ENCODE results near the gene SH3BGR. TPM values are rescaled to one million over a fixed set of nuclear protein-coding genes. Genes with fewer than 3 reads are reported as not detected.

The SH3BGR gene
- total and polyA plus RNA-seq, 2 of the 4 experiments (the other 2 are of a cell fraction), result 1.6 to 2.0 TPM

GRCh38 chr21:39559511-39559910, 107.7 kb downstream of the SH3BGR start:
- DNase-seq, result no peak
- no peak overlapping the region for H2BK5ac ChIP-seq (ENCODE audit: low read depth, low read length, poor library complexity, severe bottlenecking)
- H3K79me1 ChIP-seq (ENCODE audit: low read depth in 1 of 2, low read length in 2 of 2), result no peaks in the 10 kb centered on the region
- no peak for ATAC-seq (ENCODE audit: low read depth)
- H3K9ac ChIP-seq (ENCODE audit: low read depth, low read length), result no peak overlapping the region
- intact Hi-C loops (cut with micrococcal nuclease), result loop anchor here (10.0 kb wide), 1 partner anchor 1145 kb away; no protein-coding TSS in a partner anchor
- H2AK9ac ChIP-seq (replicated peaks; ENCODE audit: low read depth, low read length, poor library complexity), result no peak overlapping the region
- no peak overlapping the region for H2AFZ ChIP-seq (replicated peaks; ENCODE audit: low read length, poor library complexity)
- no peak overlapping the region for H3K4me2 ChIP-seq (ENCODE audit: low read depth, low read length)
- no peak overlapping the region for H2BK120ac ChIP-seq (ENCODE audit: low read depth, low read length)
- no TSS peak for BruUV-seq (replicated peaks)
- no peak overlapping the region for H2BK15ac ChIP-seq (ENCODE audit: low read depth, low read length)
- no peak overlapping the region for H3K56ac ChIP-seq (ENCODE audit: extremely low read depth, insufficient read depth, low read length)
- no peak overlapping the region for H4K91ac ChIP-seq (ENCODE audit: insufficient read depth, low read depth, low read length)
- H3K9me3 ChIP-seq (ENCODE audit: control insufficient read depth, insufficient read depth, low read length), result no peaks in the 10 kb centered on the region
- H3K27me3 ChIP-seq (ENCODE audit: control insufficient read depth, insufficient read depth, low read length), result no peaks in the 10 kb centered on the region
- H3K9me1 ChIP-seq (ENCODE audit: insufficient read depth, low read length), result no peaks in the 10 kb centered on the region
- in situ Hi-C loops (cut with MboI; ENCODE audit: low sequenced_read_pairs), result no loop called here
- H4K5ac ChIP-seq (ENCODE audit: low read depth, low read length), result no peak overlapping the region
- H3K23ac ChIP-seq (ENCODE audit: low read depth, low read length), result no peak overlapping the region
- no peak overlapping the region for H3K14ac ChIP-seq (replicated peaks; ENCODE audit: low read depth, low read length)
- dilution Hi-C loops (cut with HindIII; ENCODE audit: low sequenced_read_pairs, unreplicated experiment), result no loop called here
- H3K18ac ChIP-seq (ENCODE audit: low read depth, low read length), result no peak overlapping the region
- H3K4me1 ChIP-seq (ENCODE audit: control insufficient read depth, insufficient read depth, low read length), result no peaks in the 10 kb centered on the region
- no CpG with 5 or more reads among the region's 3 CpGs for WGBS, 2 experiments (ENCODE audit: extremely low coverage in 2 of 2, insufficient read length in 1 of 2)
- no peak overlapping the region for H2AK5ac ChIP-seq (ENCODE audit: low read depth, low read length)
- H3K4me3 ChIP-seq (ENCODE audit: insufficient read depth, low read depth, low read length), result no peak overlapping the region
- no peaks in the 10 kb centered on the region for H4K20me1 ChIP-seq (ENCODE audit: insufficient read depth, low read length)
- CTCF ChIA-PET, result no interaction called here
- H3K36me3 ChIP-seq (ENCODE audit: control insufficient read depth, insufficient read depth, low read length), result no peaks in the 10 kb centered on the region
- no peak overlapping the region for H2BK20ac ChIP-seq (ENCODE audit: low read depth, low read length)
- H3K4ac ChIP-seq (ENCODE audit: low read depth, low read length), result no peak overlapping the region
- no peak overlapping the region for H3K27ac ChIP-seq (ENCODE audit: insufficient read depth, low read length)
- TF ChIP-seq ELK1 (IDR thresholded peaks at IDR 0.05; ENCODE audit: borderline replicate concordance, low read depth, low read length) (no peak), MAFK (IDR thresholded peaks at IDR 0.05; ENCODE audit: low read depth, low read length) (no peak), BHLHE40 (IDR thresholded peaks at IDR 0.05; ENCODE audit: low read depth, low read length) (no peak), FOS (IDR thresholded peaks at IDR 0.05; ENCODE audit: low read depth, low read length) (no peak), RFX5 (IDR thresholded peaks at IDR 0.05; ENCODE audit: low read depth, low read length) (no peak), CEBPB (IDR thresholded peaks at IDR 0.05; ENCODE audit: low read depth, low read length) (no peak), MAZ (IDR thresholded peaks at IDR 0.05; ENCODE audit: borderline replicate concordance, low read depth, low read length) (no peak), RAD21 (IDR thresholded peaks at IDR 0.05; ENCODE audit: low read length) (no peak), MXI1 (IDR thresholded peaks at IDR 0.05; ENCODE audit: borderline replicate concordance, low read depth, low read length) (no peak), SMC3 (IDR thresholded peaks at IDR 0.05; ENCODE audit: low read depth, low read length) (no peak), CTCF (conservative IDR thresholded peaks at IDR 0.05; ENCODE audit: low read depth, low read length) (no peak), CHD1 (IDR thresholded peaks at IDR 0.05; ENCODE audit: low read depth, low read length) (no peak)
- POLR2A ChIA-PET (ENCODE audit: unreplicated experiment), result no interaction called here
- H4K8ac ChIP-seq (ENCODE audit: low read depth in 2 of 2, low read length in 2 of 2), result no peak overlapping the region

All from IMR-90 (cell line).